HL-60 (cell line): ENCODE results near the gene OTUB1.

Experiments
- CTCF ChIP-seq: IDR thresholded peaks from one replicate; pipeline ENCODE4 v1.5.1; 2011; ENCODE audit warnings: low read length, control low read depth, inconsistent platforms; ENCODE audit not compliant: insufficient read depth
- POLR2AphosphoS5 ChIP-seq: IDR thresholded peaks from 2 replicates; pipeline ENCODE4 v1.6.1; 2012; ENCODE audit warnings: low read depth

GRCh38 chr11:64027651-64028397, 41.6 kb downstream of the OTUB1 start:
- TF ChIP-seq CTCF: no peak
- TF ChIP-seq POLR2AphosphoS5: no peak
